Measurements from ENCODE around the gene NOCT.

DNA sequence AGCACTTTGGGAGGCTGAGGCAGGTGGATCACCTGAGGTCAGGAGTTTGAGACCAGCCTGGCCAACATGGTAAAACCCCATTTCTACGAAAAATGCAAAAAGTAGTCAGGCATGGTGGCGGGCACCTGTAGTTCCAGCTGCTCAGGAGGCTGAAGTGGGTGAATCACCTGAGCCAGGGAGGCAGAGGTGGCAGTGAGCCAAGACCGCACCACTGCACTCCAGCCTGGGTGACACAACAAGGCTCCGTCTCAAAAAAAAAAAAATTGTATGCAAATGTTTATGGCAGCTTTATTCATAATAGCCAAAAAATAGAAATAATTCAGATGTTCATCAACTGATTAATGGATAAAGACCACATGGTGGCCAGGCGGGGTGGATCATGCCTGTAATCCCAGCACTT, 9.8 kb upstream of the NOCT start:
- TF ChIP-seq CTCF (IDR thresholded peaks at IDR 0.05 in 4 of 5, conservative IDR thresholded peaks at IDR 0.05 in 1 of 5) (no peak), POLR2A (IDR thresholded peaks at IDR 0.05) (no peak)
